ENCODE measurements around the gene CDC37L1. TPM values are rescaled to one million over a fixed set of nuclear protein-coding genes. Genes with fewer than 3 reads are reported as not detected.

Gene CDC37L1
- total RNA-seq, 4 donors from 2014 or later: 61.4 to 101 (median 84.7) TPM

DNA sequence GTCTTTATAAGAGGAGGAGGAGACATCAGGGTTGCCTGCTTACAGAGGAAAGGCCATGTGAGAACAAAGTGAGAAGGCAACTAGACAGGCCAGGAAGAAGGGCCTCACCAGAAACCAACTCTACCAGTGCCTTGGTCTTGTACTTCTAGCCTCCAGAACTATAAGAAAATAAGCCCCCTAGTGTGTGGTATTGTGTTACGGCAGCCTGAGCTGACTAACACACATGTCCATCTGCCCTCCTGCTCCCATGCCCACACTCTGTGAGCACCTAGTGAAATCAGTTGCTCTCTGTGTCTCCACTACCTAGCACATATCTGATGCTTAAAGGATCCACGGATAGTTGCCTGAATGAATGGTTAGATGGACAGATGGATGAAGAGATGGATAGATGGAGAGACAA lies 54.8 kb downstream of the CDC37L1 start:
- Histone ChIP-seq H3K4me1 (peaks cover 0 to 29% (median 5%) of the 10 kb centered on the region in 3 donors), H3K27ac (no peak overlapping the region), H3K27me3 (no peaks in the 10 kb centered on the region), H3K4me3 (no peak overlapping the region), H3K36me3 (no peaks in the 10 kb centered on the region), H3K9me3 (no peaks in the 10 kb centered on the region)
- TF ChIP-seq POLR2A (IDR thresholded peaks at IDR 0.05) (no peak), EP300 (IDR thresholded peaks at IDR 0.05) (no peak), POLR2AphosphoS5 (IDR thresholded peaks at IDR 0.05) (no peak)
- TF ChIP-seq, protein P1, sequence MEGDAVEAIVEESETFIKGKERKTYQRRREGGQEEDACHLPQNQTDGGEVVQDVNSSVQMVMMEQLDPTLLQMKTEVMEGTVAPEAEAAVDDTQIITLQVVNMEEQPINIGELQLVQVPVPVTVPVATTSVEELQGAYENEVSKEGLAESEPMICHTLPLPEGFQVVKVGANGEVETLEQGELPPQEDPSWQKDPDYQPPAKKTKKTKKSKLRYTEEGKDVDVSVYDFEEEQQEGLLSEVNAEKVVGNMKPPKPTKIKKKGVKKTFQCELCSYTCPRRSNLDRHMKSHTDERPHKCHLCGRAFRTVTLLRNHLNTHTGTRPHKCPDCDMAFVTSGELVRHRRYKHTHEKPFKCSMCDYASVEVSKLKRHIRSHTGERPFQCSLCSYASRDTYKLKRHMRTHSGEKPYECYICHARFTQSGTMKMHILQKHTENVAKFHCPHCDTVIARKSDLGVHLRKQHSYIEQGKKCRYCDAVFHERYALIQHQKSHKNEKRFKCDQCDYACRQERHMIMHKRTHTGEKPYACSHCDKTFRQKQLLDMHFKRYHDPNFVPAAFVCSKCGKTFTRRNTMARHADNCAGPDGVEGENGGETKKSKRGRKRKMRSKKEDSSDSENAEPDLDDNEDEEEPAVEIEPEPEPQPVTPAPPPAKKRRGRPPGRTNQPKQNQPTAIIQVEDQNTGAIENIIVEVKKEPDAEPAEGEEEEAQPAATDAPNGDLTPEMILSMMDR (IDR thresholded peaks at IDR 0.05): no peak
- ATAC-seq: no peak
- WGBS, 2 donors (ENCODE audit: low coverage in 1 of 2): 93 to 100% methylated on average over 2 of the region's 2 CpGs

DNA sequence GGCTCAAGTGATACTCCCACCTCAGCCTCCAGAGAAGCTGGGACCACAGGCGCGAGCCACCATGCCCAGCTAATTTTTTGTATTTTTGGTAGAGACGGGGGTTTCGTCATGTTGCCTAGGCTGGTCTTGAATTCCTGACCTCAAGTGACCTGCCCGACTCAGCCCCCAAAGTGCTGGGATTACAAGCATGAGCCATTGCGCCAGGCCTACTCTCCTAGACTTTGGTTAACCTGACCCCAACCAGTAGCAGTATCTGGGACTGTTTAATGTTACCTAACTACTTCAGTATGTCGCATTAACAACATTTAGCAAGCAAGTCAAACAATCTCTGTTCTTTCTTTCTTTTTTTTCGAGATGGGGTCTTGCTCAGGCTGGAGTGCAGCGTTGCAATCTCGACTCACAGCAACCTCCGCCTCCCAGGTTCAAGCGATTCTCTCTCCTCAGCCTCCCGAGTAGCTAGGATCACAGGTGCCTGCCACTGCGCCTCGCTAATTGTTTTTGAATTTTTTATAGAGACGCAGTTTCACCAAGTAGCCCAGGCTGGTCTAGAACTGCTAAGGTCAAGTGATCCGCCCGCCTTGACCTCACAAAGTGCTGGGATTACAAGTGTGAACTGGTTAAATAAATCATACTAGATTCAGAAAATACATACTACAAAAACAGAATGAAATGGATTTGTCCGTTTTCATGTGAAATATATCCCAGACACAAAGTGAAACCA lies 59.7 kb downstream of the CDC37L1 start:
- peak overlapping the region in 1 of 2 donors; percentile 93 for H3K4me3 ChIP-seq
- no peaks in the 10 kb centered on the region for H3K36me3 ChIP-seq
- no peak for ATAC-seq
- H3K4me1 ChIP-seq: peaks cover 0 to 54% (median 11%) of the 10 kb centered on the region in 3 donors
- TF ChIP-seq POLR2A (IDR thresholded peaks at IDR 0.05): no peak
- TF ChIP-seq EP300 (IDR thresholded peaks at IDR 0.05): no peak
- TF ChIP-seq, protein P1 (IDR thresholded peaks at IDR 0.05): no peak
- no peak for TF ChIP-seq POLR2AphosphoS5 (IDR thresholded peaks at IDR 0.05)
- no peaks in the 10 kb centered on the region for H3K9me3 ChIP-seq
- no peaks in the 10 kb centered on the region for H3K27me3 ChIP-seq
- WGBS, 2 donors (ENCODE audit: low coverage in 1 of 2): 83 to 90% methylated on average over 8 to 15 of the region's 19 CpGs
- H3K27ac ChIP-seq: peak overlapping the region in 3 of 4 donors; percentile 54 to 97 (median 97)

DNA sequence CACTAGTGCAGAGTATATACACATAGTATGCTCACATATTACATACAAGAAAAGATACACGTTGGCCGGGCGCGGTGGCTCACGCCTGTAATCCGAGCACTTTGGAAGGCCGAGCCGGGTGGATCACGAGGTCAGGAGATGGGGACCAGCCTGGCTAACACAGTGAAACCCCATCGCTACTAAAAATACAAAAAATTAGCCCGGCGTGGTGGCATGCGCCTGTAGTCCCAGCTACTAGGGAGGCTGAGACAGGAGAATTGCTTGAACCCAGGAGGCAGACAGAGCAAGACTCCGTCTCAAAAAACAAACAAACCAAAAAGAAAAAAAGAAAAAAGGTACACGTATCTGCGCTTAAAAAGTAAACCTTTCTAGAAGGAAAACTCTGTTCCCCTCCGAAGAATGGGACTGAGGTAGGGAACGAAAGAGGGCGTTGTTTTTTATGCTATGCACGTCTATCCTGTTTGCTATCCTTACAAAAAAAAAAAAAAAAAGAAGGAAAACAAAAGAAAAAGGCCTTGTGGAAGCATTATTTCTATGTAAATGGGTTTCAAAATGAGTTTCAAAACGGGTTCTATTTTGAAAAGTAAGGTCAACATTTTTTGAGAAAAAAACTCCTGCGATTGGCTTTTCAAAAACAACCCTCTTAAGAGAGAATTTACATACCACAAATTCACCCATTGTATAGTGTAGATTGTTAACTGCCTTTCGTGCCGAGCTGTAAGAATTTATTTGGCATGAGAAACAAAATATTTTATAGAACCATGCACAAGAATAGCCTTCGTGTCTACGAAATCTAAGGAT lies 60.4 kb downstream of the CDC37L1 start:
- no peak for ATAC-seq
- Histone ChIP-seq H3K27ac (peak overlapping the region; percentile 71 to 97 (median 96)), H3K4me1 (peaks cover 0 to 48% (median 11%) of the 10 kb centered on the region in 3 donors), H3K27me3 (no peaks in the 10 kb centered on the region), H3K36me3 (no peaks in the 10 kb centered on the region), H3K4me3 (peak overlapping the region; percentile 64 to 93), H3K9me3 (no peaks in the 10 kb centered on the region)
- 39% methylated on average over 21 to 22 of the region's 26 CpGs for WGBS, 2 donors (ENCODE audit: low coverage in 1 of 2)
- TF ChIP-seq POLR2AphosphoS5 (IDR thresholded peaks at IDR 0.05): no peak
- no peak for TF ChIP-seq POLR2A (IDR thresholded peaks at IDR 0.05)
- TF ChIP-seq, protein P1 (IDR thresholded peaks at IDR 0.05): no peak
- no peak for TF ChIP-seq EP300 (IDR thresholded peaks at IDR 0.05)

DNA sequence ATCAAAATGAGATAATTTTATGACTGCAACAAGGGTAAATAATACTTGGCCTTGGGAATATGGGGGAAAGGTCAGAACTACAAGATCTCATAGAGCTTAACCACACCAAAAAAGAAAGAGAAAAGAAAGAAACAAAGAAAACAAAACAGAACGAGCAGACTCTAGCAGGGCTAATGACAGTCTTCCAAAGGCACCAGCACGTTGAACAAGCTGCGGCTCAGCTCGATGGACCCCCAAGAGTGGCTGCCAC lies 60.9 kb downstream of the CDC37L1 start:
- peak overlapping the region; percentile 64 to 93 for H3K4me3 ChIP-seq
- H3K27ac ChIP-seq: peak overlapping the region; percentile 71 to 97 (median 96)
- no peaks in the 10 kb centered on the region for H3K27me3 ChIP-seq
- no peak for ATAC-seq
- no peaks in the 10 kb centered on the region for H3K36me3 ChIP-seq
- TF ChIP-seq POLR2AphosphoS5 (IDR thresholded peaks at IDR 0.05) (no peak), POLR2A (IDR thresholded peaks at IDR 0.05) (no peak), EP300 (IDR thresholded peaks at IDR 0.05) (no peak)
- TF ChIP-seq, protein P1 (IDR thresholded peaks at IDR 0.05): no peak
- H3K4me1 ChIP-seq: peaks cover 0 to 47% (median 11%) of the 10 kb centered on the region in 3 donors
- 0% methylated on average over 4 of the region's 4 CpGs for WGBS, 2 donors (ENCODE audit: low coverage in 1 of 2)
- no peaks in the 10 kb centered on the region for H3K9me3 ChIP-seq

Data from gastroesophageal sphincter (tissue), 4 donors.